GM21786 (cell line): ENCODE results near the gene PSME1.
A peak's percentile ranks its signal among the peaks of the same experiment; 100 is the strongest.
"Not testable (repeated sequence)": the region's sequence is repeated elsewhere in the genome, so short reads cannot be mapped to it uniquely, and the experiment has no call there.

Experiments
- ATAC-seq: cut with Tn5 transposase; IDR thresholded peaks from one replicate; pipeline ENCODE4 v1.9.1; 2021; ENCODE audit not compliant: unreplicated experiment

The PSME1 gene

DNA sequence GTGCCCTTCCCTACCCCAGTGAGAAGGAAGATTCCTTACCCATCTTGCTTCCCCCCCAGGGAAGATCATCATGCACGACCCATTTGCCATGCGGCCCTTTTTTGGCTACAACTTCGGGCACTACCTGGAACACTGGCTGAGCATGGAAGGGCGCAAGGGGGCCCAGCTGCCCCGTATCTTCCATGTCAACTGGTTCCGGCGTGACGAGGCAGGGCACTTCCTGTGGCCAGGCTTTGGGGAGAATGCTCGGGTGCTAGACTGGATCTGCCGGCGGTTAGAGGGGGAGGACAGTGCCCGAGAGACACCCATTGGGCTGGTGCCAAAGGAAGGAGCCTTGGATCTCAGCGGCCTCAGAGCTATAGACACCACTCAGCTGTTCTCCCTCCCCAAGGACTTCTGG is 32.5 kb upstream of the PSME1 start:
- no peak for ATAC-seq

DNA sequence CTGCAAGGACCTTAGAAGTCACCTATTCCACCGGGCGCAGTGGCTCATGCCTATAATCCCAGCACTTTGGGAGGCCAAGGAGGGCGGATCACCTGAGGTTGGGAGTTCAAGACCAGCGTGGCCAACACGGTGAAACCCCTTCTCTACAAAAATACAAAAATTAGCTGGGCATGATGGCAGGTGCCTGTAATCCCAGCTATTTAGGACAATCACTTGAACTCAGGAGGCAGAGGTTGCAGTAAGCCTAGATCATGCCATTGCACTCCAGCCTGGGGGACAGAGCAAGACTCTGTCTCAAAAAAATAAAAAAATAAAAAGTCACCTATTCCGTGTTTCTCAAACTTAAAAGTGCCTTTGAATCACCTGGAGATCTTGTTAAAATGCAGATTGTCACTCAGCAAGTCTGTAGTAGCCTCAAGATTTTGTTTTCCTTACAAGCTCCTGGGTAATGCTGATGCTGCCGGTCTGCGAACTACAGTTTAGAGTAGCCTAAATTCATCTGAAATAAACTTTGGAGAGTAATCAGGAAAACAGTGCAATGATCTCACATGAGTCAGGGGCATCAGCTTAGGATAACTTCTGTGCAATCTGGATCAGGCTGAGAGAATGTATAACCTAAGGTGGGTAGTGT is 30.3 kb upstream of the PSME1 start:
- not testable (repeated sequence) for ATAC-seq

DNA sequence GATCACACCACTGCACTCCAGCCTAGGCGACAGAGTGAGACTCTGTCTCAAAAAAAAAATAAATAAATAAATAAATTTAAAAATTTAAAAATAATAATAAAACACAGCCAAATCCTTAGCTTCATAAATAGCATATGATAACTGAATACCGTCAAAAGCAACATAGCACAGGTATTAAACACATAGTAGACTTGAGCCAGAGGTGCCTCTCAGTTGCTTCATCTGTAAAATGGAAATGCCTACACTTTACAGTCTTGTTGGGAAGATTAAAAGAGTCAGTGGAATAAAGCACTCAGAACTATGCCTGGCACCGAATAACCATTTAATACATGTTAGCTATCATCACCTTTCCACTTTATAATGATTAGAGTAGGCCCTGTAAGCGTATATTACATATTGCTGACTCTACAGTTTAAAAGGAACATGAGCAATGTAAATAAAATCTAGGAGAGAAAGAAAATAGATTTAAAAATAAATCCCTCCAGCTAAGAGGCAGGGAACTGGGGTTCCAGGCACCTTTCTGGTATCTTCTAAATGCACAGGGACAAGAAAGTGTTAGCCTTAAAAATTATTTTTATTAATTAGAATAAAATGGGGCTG is 29.2 kb upstream of the PSME1 start:
- no peak for ATAC-seq

DNA sequence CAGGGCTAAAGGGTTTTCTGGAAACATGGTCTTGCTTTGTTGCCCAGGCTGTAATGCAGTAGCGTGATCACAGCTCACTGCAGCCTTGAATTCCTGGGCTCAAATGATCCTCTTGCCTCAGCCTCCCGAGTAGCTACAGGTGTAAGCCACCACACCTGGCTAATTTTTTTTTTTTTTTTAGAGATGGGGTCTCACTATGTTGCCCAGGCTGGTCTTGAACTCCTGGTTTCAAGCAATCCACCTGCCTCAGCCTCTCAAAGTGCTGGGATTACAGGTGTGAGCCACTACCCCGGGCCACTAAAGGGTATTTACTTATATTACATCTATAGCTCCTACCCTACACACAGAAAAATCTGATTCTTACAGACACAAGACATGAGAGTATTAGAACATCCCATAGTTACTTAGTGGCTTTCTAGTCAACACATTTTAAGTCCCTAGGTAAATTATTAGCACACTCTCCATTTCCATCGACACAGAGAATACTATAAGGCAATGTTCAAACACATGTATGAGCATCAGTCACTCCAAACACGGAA is 27.6 kb upstream of the PSME1 start:
- no peak for ATAC-seq

DNA sequence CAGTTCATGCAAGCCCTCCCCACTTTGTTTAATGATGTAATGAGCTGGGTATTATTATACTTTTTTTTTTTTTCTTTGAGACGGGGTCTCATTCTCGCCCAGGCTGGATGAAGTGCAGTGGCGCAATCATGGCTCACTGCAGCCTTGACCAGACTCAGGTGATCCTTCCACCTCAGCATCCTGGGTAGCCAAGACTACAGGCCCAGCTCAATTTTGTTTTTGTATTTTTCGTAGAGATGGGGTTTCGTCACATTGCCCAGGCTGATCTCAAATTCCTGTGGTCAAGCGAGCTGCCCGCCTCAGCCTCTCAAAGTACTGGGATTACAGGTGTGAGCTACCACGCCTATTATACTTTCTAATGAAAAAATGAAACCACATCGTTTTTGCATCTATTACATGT is 25.9 kb upstream of the PSME1 start:
- no peak for ATAC-seq

DNA sequence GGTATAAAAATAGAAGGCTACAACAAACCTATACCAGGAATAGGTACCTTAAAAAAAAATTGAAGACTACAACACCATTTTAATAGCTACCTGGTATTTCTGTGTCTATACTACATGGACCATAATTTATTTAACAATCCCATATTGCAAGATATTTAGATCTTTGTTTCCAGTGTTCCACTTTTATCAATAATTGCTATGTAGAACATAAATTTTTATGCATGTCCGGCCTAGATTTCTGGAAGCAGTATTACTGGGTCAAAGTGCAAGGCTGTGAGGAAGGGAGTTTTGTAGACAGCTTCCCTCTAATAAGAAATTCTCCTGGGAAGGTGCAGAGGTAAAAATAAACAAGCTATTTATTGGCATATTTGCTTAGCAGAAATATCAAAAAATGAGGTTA is 25.5 kb upstream of the PSME1 start:
- no peak for ATAC-seq

DNA sequence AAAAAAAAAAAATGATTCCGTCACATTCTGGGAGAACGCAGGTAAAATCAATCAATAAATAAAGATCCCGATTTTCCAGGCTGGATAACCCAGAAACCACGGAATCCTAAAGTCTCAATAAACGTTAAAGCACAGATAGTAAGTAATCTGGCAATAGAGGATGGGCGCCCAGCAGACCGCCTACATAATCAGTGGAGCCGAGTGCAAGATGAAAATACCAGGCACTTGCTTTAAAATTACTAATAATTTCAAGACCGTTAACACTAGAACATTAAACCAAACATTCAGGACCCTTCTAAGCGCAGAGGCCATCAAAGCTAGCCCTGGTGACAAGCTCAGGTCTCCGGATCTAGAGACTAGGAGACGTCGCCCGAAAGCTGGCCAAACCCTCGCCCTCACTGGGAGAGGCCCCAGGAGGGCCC is 22.6 kb upstream of the PSME1 start:
- ATAC-seq: no peak

DNA sequence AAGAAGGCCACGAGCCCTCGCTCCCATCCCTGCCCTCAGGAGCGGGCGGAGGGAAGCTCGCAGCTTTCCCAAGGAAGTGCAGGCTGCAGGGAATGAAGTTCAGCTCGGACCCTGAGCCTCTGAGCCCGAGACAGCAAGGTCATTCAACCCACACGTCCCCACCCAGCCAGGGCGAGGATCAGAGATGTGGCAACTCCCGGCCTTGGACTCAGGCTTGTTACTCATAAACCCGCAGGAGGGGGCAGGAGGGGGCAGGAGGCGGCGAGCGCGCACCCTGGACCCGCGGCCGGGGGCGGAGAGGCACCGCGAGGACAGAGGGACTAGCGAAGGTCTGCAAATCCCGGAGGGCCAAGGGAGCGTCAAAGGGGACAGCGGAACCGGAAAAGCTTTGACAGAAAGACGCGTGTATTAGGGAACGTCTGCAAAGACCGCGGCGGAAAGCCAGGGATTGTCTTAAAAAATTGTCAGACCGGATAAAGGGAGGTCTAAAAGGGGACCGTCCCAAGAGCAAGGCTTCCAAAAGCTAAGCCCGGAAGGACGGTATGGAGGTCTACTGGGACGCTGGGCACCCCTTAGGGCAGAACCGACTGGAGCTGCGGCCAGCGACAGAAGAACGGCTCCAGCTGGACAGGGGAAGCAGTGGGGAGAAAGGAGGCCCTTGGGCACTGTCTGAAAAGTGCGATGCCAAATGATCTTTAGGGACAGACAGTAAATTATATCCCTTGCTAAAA is 22.0 kb upstream of the PSME1 start:
- peak; percentile 28 for ATAC-seq

DNA sequence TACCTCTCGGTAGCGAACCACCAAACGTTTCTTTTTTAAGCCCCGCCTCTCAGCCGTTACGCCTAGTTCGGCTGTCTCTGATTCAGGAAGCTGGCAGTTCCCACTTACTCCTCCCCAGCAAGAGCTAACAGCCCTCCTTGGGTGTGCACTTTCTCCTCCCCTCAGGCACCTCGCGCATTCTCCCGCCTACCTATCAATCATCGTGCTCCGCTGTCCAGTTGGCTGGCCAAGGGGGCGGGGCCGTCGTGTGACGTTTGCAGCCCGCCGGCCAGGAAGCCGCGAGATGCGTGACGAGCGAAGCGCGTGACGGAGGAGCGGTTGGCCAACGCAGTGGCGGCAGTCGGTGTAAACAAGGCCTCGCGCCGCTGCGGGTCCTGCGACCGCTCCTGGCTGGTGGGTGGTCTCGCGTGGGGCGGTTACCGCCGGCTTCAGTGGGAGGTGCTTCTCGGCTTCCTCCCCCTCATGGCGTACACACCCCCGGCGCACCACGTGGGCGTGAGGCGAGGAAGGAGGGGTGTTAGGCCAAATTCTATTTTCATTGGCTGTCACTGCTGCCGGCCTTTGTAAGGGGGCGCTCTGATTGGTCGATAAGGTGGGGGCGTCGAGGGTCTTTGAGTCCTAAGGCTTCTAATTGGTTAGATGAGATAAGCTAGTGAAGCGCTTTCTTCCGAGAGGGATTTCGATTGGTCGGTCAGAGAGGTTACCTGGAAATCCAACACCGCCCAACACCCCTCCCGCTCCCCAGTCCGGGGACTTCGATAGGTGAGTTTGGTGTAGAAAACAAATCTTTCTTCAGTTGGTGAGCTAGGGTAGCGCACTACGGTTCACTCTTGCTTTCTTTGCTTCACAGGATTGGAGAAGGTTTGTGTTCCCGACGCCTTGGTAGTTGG is 21.2 kb upstream of the PSME1 start, which contains the start of the genes DCAF11 and NRL:
TSS of gene DCAF11 (plus strand) at position 246 of the 890 bp plus-strand sequence. CDS start 818 bp downstream, outside the sequence.
TSS of gene NRL (minus strand) at position 418 of the 890 bp plus-strand sequence. CDS start 32,101 bp downstream, outside the sequence.
- ATAC-seq: peak; percentile 87

DNA sequence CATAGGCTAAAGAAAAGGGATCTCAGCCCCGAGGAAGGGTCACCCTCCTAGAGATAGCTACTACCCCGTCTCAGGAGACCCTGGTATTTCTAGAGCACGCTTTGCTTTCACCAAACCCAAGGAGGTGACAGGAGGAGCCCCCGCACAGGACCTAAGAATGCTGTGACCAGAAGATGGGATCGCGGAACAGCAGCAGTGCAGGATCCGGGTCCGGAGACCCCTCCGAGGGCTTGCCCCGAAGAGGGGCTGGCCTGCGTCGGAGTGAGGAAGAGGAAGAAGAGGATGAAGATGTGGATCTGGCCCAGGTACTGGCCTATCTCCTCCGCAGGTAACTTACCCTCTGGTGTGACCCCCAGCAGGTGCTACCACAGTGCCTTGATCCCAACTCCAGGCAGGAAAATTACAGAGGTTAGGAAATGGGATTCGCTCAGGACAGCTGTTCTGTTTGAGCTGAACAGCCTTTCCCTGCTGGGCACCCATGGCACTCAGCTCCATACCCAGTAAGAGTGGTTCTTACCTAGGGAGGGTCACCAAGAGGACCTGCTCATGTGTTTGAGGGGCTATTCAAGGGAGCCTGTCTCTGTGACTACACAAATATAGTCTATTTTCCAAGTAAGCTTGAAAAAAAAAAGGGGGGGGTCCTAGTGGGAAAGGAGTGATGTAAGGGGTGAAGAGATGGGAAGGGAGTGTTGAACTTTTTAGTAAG is 20.4 kb upstream of the PSME1 start:
- no peak for ATAC-seq

DNA sequence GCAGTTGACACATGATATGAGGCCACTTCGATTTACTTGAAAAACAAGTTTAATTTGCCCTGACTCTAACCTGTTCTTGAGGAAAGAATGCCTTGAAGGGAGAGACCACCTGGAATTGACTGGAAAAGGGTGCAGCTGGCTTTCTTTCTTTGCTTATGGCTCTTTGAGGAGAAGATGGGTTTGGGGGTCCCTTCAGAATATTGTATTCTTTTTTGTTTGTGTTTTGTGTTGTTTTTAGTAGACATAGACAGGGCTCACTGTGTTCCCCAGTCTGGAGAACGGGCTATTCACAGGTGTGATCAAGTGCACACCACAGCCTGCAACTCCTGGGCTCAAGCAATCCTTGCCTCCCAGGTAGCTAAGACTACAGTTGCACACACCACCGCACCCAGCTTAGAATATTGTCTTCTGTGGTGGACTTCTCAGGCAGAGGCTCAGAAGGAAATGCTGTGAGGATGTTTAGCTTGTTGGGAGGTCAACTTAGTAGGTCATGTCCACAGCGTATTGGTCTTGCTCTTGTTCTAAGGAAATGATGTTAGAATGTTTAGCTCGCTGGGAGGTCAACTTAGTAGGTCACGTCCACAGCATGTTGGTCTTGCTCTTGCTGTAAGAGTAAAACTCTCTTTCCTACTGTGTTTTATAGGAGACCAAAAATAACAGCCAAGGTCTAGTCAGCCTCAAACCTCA is 19.7 kb upstream of the PSME1 start:
- no peak for ATAC-seq

DNA sequence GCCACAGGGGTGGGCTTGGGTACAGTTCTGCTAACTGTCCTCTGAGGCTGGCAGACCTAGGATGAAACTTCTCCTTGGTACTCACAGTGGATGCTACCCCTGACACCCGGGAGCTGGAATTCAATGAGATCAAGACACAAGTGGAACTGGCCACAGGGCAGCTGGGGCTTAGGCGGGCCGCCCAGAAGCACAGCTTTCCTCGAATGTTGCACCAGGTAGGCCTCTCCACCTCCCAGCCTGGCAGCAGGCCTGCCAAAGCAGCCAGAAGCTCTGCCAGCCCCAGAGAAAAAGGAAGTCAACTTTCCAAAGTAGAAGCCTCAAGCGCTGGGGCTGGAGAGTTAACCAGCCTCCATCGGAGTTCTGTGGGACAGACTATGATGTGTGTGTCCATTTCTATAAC is 18.8 kb upstream of the PSME1 start:
- ATAC-seq: no peak

DNA sequence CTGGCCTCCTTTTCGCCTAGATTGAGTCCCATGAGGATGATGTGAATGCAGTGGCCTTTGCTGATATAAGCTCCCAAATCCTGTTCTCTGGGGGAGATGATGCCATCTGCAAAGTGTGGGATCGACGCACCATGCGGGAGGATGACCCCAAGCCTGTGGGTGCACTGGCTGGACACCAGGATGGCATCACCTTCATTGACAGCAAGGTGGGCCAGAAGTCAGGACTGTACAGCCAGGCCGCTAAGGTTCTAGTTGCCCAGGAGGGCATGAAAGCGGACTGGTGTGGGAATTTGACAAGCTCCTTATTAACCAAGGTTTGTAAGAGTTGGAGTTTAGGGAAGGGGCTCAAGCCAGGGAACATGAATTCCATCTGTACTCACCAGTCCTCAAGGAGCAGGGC is 16.3 kb upstream of the PSME1 start:
- no peak for ATAC-seq

DNA sequence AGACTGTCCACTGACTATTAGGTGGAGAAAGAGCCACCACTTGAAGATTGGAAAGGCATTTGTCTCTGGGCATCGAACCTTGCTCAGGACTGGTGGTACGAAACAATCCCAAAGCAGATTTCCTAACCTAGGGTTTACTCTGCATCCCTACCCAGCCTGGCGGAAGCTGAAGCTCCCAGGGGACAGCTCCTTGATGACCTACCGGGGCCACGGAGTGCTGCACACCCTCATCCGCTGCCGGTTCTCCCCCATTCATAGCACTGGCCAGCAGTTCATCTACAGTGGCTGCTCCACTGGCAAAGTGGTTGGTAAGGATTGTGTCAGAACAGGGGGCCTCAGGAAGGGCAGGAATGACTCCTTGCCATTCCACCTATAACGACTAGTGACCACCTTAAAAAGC is 14.8 kb upstream of the PSME1 start:
- no peak for ATAC-seq

DNA sequence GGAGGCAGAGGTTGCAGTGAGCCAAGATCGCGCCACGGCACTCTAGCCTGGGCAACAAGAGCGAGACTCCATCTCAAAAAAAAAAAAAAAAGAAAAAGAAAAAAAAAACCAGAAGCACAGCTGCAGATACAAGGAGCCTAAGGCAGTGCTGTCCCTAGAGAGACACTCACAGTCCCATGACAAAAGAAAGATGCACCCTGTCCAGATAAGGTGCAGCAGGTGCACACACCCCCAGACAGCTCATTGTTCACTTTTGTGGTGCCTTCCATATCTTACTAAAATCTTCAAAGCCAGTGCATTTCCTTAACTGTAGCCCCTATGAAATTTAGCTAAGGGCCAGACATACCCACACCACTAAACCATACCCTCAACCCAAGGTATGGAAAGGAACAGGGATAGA is 13.6 kb upstream of the PSME1 start:
- ATAC-seq: no peak

DNA sequence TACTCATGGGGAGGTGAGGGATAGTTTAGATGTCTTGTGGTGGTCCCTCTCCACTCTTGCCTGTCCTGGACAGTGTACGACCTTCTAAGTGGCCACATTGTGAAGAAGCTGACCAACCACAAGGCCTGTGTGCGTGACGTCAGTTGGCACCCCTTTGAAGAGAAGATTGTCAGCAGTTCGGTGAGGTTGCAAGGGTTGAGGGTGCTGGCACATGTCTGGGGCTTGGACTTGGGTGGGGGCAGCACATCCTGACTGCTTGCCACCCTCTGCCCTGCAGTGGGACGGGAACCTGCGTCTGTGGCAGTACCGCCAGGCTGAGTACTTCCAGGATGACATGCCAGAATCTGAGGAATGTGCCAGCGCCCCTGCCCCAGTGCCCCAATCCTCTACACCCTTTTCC is 13.1 kb upstream of the PSME1 start:
- ATAC-seq: no peak

DNA sequence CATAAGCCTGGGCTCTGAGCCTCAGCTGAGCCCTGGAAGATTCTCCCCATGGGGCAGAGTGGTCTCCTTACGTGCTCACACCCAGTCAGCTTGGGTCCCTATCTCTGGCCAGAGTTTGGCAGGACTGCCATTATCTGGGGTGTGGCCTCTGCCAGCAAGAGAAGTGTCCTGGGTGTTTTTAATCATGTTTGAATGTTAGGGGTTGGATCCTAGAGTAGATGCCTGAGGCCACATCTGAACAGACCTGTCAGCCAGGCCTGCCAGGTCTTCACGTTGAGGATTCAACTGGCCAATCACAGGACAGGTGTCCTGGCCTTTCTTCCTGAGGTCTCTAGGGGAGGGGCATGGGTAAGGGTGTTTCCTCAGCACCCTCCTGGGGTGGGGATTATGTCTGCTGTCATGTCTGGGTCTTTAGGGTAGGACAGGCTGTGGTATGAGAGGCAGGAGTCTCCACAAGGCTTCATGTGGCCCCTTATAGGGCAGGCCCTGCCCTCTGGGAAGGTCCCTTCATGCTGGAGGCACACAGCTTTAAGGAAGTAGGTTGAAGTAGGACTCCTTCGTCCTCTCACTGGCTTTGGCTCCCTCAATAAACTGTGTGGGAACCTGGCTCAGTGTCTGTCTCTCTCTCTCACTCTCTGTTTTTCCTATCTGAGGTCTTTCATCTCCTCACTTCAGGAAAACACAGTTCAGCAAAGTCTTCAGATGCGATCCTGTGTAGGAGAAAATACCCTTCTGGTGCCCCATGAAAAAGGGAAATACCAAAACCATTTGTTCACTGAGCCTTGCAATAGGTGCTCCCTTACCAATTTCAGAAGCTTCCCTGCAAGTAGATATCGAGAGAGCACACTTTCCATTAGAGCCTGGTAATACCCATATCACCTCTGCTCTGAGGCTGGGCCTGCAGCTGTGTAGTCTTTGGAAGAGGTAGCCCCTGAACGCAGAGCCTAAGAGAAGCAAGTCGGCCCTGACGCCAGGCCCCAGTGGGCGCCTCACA is 12.3 kb upstream of the PSME1 start:
- peak; percentile 66 for ATAC-seq

DNA sequence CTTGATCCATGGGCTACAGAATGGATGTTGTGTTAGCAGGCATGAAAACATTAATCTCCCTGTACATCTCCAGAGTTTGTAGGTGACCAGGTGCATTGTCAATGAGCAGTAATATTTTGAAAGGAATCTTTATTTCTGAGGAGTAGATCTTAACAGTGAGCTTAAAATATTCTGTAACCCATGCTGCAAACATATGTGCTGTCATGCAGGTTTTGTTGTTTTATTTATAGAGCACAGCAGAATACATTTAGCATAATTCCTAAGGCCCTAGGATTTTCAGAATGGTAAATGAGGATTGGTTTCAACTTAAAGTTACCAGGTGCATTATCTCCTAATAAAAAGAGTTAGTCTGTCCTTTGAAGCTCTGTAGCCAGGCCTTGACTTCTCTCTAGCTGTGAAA is 9.1 kb upstream of the PSME1 start:
- no peak for ATAC-seq

DNA sequence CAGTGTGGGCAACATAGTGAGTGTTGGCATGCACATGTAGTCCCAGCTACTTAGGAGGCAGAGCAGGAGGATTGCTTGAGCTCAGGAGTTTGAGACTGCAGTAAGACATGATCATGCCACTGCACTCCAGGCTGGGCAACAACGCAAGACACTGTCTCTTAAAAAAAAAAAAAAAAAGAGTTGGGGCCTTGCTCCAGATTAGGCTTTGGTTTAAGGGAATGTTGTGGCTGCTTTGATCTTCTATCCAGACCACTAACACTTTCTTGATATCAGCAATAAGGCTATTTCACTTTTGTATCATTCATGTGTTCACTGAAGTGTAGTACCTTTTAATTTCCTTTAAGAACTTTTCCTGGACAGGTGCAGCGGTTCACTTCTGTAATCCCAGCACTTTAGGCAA is 8.3 kb upstream of the PSME1 start:
- ATAC-seq: no peak
